Mesendoderm (in vitro differentiated cells): Measurements from ENCODE around the gene CCNL2.

Source experiments
- DNase-seq: peaks from one replicate; pipeline ENCODE4 v3.0.0; 2013
- H2AK5ac ChIP-seq: 2 replicates; pipeline ENCODE4 v1.6.1; 2013; ENCODE audit warnings: low read length, inconsistent platforms
- H2BK120ac ChIP-seq: 2 replicates; pipeline ENCODE4 v1.6.1; 2013; ENCODE audit warnings: low read depth, mild to moderate bottlenecking, low read length, moderate library complexity, mixed read lengths
- H2BK15ac ChIP-seq: replicated peaks from 2 replicates; pipeline ENCODE4 v1.6.1; 2013; ENCODE audit warnings: low read depth, mild to moderate bottlenecking, moderate library complexity
- H2BK5ac ChIP-seq: 2 replicates; pipeline ENCODE4 v1.6.1; 2013; ENCODE audit warnings: low read length, inconsistent platforms
- H3K18ac ChIP-seq: 2 replicates; pipeline ENCODE4 v1.6.1; 2013; ENCODE audit warnings: mild to moderate bottlenecking, low read length, mixed read lengths
- H3K23ac ChIP-seq: one replicate; pipeline ENCODE4 v1.6.1; 2013; ENCODE audit warnings: low read length
- H3K27ac ChIP-seq: 2 replicates; pipeline ENCODE4 v1.5.1; 2013; ENCODE audit warnings: low read depth, mild to moderate bottlenecking, inconsistent platforms, low read length, moderate library complexity
- H3K27me3 ChIP-seq: 2 replicates; pipeline ENCODE4 v1.6.1; 2013; ENCODE audit warnings: low read length, control low read depth, mild to moderate bottlenecking, inconsistent platforms; ENCODE audit not compliant: insufficient read depth, poor library complexity
- H3K36me3 ChIP-seq: 2 replicates; pipeline ENCODE4 v1.6.1; 2013; ENCODE audit warnings: low read length, inconsistent platforms; ENCODE audit not compliant: control insufficient read depth, insufficient read depth
- H3K4ac ChIP-seq: one replicate; pipeline ENCODE4 v1.6.1; 2013; ENCODE audit warnings: low read depth, mild to moderate bottlenecking, low read length, moderate library complexity
- H3K4me1 ChIP-seq: 2 replicates; pipeline ENCODE4 v1.6.1; 2013; ENCODE audit warnings: low read depth, low read length, inconsistent platforms; ENCODE audit not compliant: control insufficient read depth
- H3K4me2 ChIP-seq: 2 replicates; pipeline ENCODE4 v1.6.1; 2013; ENCODE audit warnings: low read length
- H3K4me3 ChIP-seq: 2 replicates; pipeline ENCODE4 v1.5.1; 2013; ENCODE audit warnings: mild to moderate bottlenecking, low read length
- H3K56ac ChIP-seq: one replicate; pipeline ENCODE4 v1.6.1; 2013; ENCODE audit warnings: low read length
- H3K79me1 ChIP-seq: 2 replicates; pipeline ENCODE4 v1.6.1; 2013; ENCODE audit warnings: low read length, inconsistent platforms
- H3K79me2 ChIP-seq: 2 replicates; pipeline ENCODE4 v1.6.1; 2013; ENCODE audit warnings: mild to moderate bottlenecking, low read length; ENCODE audit not compliant: control insufficient read depth, insufficient read depth
- H3K9ac ChIP-seq: 2 replicates; pipeline ENCODE4 v1.6.1; 2013; ENCODE audit warnings: low read length, inconsistent platforms
- H4K5ac ChIP-seq: one replicate; pipeline ENCODE4 v1.6.1; 2013; ENCODE audit warnings: low read length
- H4K8ac ChIP-seq: one replicate; pipeline ENCODE4 v1.6.1; 2013; ENCODE audit warnings: low read depth, mild to moderate bottlenecking, control low read depth, low read length, moderate library complexity
- WGBS: extraction: QIAGEN DNeasy Blood & Tissue Kit; methylation state at CpG from one replicate; pipeline ENCODE4 v1.1.7; 2013; ENCODE audit warnings: low lambda C conversion rate, missing lambda C conversion rate; ENCODE audit not compliant: insufficient coverage; ENCODE audit errors: extremely low coverage; 5-methylcytosine and 5-hydroxymethylcytosine counted together

Gene CCNL2

DNA sequence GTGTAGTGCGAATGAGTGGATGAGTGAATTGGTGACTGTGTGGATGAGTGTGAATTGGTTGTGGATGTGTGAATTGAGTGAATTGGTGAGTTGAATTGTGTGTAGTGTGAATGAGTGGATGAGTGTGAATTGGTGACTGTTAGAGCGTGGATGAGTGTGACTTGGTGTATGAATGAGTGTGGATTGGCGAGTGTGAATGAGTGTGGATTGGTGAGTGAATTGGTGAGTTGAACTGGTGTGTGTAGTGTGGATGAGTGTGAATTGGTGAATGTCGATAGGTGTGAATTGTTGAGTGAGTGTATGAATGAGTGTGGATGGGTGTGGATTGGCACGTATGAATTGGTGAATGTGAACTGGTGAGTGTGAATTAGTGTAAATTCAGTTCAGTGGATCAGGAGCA is 31.8 kb downstream of the CCNL2 start:
- DNase-seq, result no peak
- H3K4me1 ChIP-seq, result no peaks in the 10 kb centered on the region
- H3K79me2 ChIP-seq, result no peaks in the 10 kb centered on the region
- no peaks in the 10 kb centered on the region for H3K27me3 ChIP-seq
- no peak overlapping the region for H3K56ac ChIP-seq
- H3K9ac ChIP-seq, result no peak overlapping the region
- no peak overlapping the region for H2BK15ac ChIP-seq
- H3K79me1 ChIP-seq, result no peaks in the 10 kb centered on the region
- no peak overlapping the region for H2BK120ac ChIP-seq
- no peak overlapping the region for H2BK5ac ChIP-seq
- no peak overlapping the region for H3K4me2 ChIP-seq
- H3K23ac ChIP-seq, result no peak overlapping the region
- no peak overlapping the region for H3K18ac ChIP-seq
- no peak overlapping the region for H3K4ac ChIP-seq
- no peak overlapping the region for H4K8ac ChIP-seq
- WGBS, result 100% methylated on average over 5 of the region's 5 CpGs
- H3K36me3 ChIP-seq, result no peaks in the 10 kb centered on the region
- no peak overlapping the region for H2AK5ac ChIP-seq
- no peak overlapping the region for H3K27ac ChIP-seq
- no peak overlapping the region for H3K4me3 ChIP-seq
- H4K5ac ChIP-seq, result no peak overlapping the region

DNA sequence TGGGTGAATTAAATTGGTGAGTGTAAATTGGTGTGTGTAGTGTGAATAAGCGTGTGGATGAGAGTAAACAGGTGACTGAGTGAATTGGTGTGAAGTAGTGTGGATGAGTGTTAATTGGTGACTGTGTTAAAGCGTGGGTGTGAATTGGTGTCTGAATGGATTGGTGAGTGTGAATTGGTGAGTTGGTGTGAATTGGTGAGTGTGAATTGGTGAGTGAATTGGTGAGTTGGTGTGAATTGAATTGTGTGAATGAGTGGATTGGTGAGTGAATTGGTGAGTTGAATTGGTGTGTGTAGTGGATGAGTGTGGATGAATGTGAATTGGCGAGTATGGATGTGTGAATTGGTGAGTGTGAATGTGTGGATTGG is 32.5 kb downstream of the CCNL2 start:
- H3K36me3 ChIP-seq, result no peaks in the 10 kb centered on the region
- no peak for DNase-seq
- H2BK15ac ChIP-seq, result no peak overlapping the region
- H3K27ac ChIP-seq, result no peak overlapping the region
- peak overlapping the region; percentile 15 for H3K4me3 ChIP-seq
- no peaks in the 10 kb centered on the region for H3K79me1 ChIP-seq
- no peak overlapping the region for H2AK5ac ChIP-seq
- no peak overlapping the region for H3K18ac ChIP-seq
- H2BK5ac ChIP-seq, result no peak overlapping the region
- no peak overlapping the region for H3K9ac ChIP-seq
- no peak overlapping the region for H3K56ac ChIP-seq
- H3K23ac ChIP-seq, result no peak overlapping the region
- no peak overlapping the region for H4K5ac ChIP-seq
- H2BK120ac ChIP-seq, result no peak overlapping the region
- no peak overlapping the region for H4K8ac ChIP-seq
- no peaks in the 10 kb centered on the region for H3K79me2 ChIP-seq
- no peaks in the 10 kb centered on the region for H3K27me3 ChIP-seq
- no peaks in the 10 kb centered on the region for H3K4me1 ChIP-seq
- H3K4me2 ChIP-seq, result no peak overlapping the region
- H3K4ac ChIP-seq, result no peak overlapping the region
- 100% methylated on average over 3 of the region's 3 CpGs for WGBS

- Histone ChIP-seq H3K4me1 (no peaks in the 10 kb centered on the region), H3K79me1 (no peaks in the 10 kb centered on the region), H3K27ac (no peak overlapping the region), H3K9ac (no peak overlapping the region), H2BK15ac (no peak overlapping the region), H3K4ac (no peak overlapping the region), H2AK5ac (no peak overlapping the region), H3K27me3 (no peaks in the 10 kb centered on the region), H2BK120ac (no peak overlapping the region), H4K5ac (no peak overlapping the region), H3K79me2 (no peaks in the 10 kb centered on the region), H3K23ac (no peak overlapping the region), H3K4me2 (no peak overlapping the region), H2BK5ac (no peak overlapping the region), H3K36me3 (no peaks in the 10 kb centered on the region), H3K56ac (no peak overlapping the region), H3K4me3 (peak overlapping the region; percentile 15), H4K8ac (no peak overlapping the region), H3K18ac (no peak overlapping the region)
- 100% methylated on average over 10 of the region's 10 CpGs for WGBS
- DNase-seq, result no peak
Observed at GRCh38 chr1:1365875-1366698, 33.0 kb downstream of the CCNL2 start.

DNA sequence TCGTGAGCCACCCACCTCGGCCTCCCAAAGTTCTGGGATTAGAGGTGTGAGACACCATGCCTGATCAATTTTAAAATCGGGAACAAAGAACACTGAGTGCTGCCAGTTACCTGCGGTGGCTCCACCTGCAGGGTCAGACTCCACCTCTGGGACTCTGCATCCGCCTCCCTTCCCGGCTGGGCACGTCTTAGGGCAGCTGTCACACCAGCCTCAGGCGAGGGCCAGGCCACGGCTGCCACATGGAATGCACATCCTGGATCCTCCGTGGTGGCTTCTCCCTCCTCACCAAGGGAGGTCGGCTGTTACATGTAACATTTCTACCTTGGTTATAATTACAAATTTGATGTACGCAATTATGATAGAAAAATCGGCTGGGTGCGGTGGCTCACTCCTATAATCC is 34.9 kb downstream of the CCNL2 start:
- H3K79me2 ChIP-seq, result no peaks in the 10 kb centered on the region

GRCh38 chr1:1361982-1362423 is 37.1 kb downstream of the CCNL2 start:
- Histone ChIP-seq H3K27ac (no peak overlapping the region), H3K56ac (no peak overlapping the region), H3K79me2 (no peaks in the 10 kb centered on the region), H4K5ac (no peak overlapping the region), H4K8ac (no peak overlapping the region), H2BK5ac (no peak overlapping the region), H3K9ac (peak overlapping the region; percentile 27), H3K4me3 (no peak overlapping the region), H2AK5ac (no peak overlapping the region), H3K79me1 (no peaks in the 10 kb centered on the region), H3K18ac (no peak overlapping the region), H2BK15ac (no peak overlapping the region), H3K36me3 (no peaks in the 10 kb centered on the region), H3K4me2 (no peak overlapping the region), H3K27me3 (no peaks in the 10 kb centered on the region), H3K4ac (no peak overlapping the region), H3K23ac (no peak overlapping the region), H2BK120ac (no peak overlapping the region), H3K4me1 (peaks cover 3% of the 10 kb centered on the region)
- WGBS, result no CpG with 5 or more reads among the region's 13 CpGs
- DNase-seq, result peak; percentile 84

More for the DNA sequence above, 34.9 kb downstream of the CCNL2 start:
- H3K4me3 ChIP-seq, result no peak overlapping the region
- WGBS, result no CpG with 5 or more reads among the region's 14 CpGs
- no peak overlapping the region for H2BK15ac ChIP-seq
- H4K8ac ChIP-seq, result no peak overlapping the region
- no peak overlapping the region for H3K4ac ChIP-seq
- H3K9ac ChIP-seq, result no peak overlapping the region
- no peak overlapping the region for H3K27ac ChIP-seq
- H3K36me3 ChIP-seq, result no peaks in the 10 kb centered on the region
- no peak overlapping the region for H3K56ac ChIP-seq
- H2AK5ac ChIP-seq, result no peak overlapping the region
- H3K18ac ChIP-seq, result no peak overlapping the region
- H3K23ac ChIP-seq, result no peak overlapping the region
- no peak overlapping the region for H2BK120ac ChIP-seq
- H2BK5ac ChIP-seq, result no peak overlapping the region
- H3K27me3 ChIP-seq, result no peaks in the 10 kb centered on the region
- H3K4me1 ChIP-seq, result peaks cover 3% of the 10 kb centered on the region
- H3K79me1 ChIP-seq, result no peaks in the 10 kb centered on the region
- H4K5ac ChIP-seq, result no peak overlapping the region
- no peak overlapping the region for H3K4me2 ChIP-seq
- no peak for DNase-seq
